DMS53 treated with DMSO at 0.1 percent for 48 hours (cell line): Measurements from ENCODE around the gene EMC9.

Experiments
- DNase-seq: peaks from one replicate; lab custom pipeline; 2025; ENCODE audit not compliant: unreplicated experiment; lab: John Stamatoyannopoulos, UW

EMC9 gene

GRCh38 chr14:24177041-24177825 is 35.8 kb upstream of the EMC9 start:
- DNase-seq: no peak

- no peak for DNase-seq
Measured at GRCh38 chr14:24176599-24176998, 35.2 kb upstream of the EMC9 start.

- DNase-seq: no peak
Measured at GRCh38 chr14:24172871-24173281, 31.5 kb upstream of the EMC9 start.

- DNase-seq: no peak
Measured at GRCh38 chr14:24172261-24172860, 31.0 kb upstream of the EMC9 start.

GRCh38 chr14:24171422-24172260 is 30.2 kb upstream of the EMC9 start, which contains the start of gene REC8:
Gene REC8 (plus strand): TSS chr14:24172080. CDS start chr14:24172553, 473 bp downstream.
- no peak for DNase-seq

- DNase-seq: no peak
Measured at GRCh38 chr14:24167469-24168114, 26.2 kb upstream of the EMC9 start.

GRCh38 chr14:24165785-24166184 is 24.4 kb upstream of the EMC9 start:
- DNase-seq: no peak

GRCh38 chr14:24164518-24164991 is 23.2 kb upstream of the EMC9 start:
- DNase-seq: no peak

GRCh38 chr14:24162093-24162492 is 20.7 kb upstream of the EMC9 start:
- DNase-seq: no peak

- peak; percentile 94 for DNase-seq
Measured at GRCh38 chr14:24160850-24161804, 19.7 kb upstream of the EMC9 start, which contains the start of gene IRF9. Gene IRF9 (plus strand): TSS chr14:24161265. CDS start chr14:24162145, 880 bp downstream.

- no peak for DNase-seq
Measured at GRCh38 chr14:24160499-24160849, 19.1 kb upstream of the EMC9 start.

- no peak for DNase-seq
Measured at GRCh38 chr14:24159777-24160498, 18.5 kb upstream of the EMC9 start.

GRCh38 chr14:24157331-24157730 is 15.9 kb upstream of the EMC9 start:
- DNase-seq: no peak

GRCh38 chr14:24156840-24157239 is 15.4 kb upstream of the EMC9 start:
- DNase-seq: no peak

GRCh38 chr14:24155100-24155499 is 13.7 kb upstream of the EMC9 start:
- DNase-seq: no peak

- no peak for DNase-seq
Measured at GRCh38 chr14:24151404-24152080, 10.2 kb upstream of the EMC9 start.

- DNase-seq: no peak
Measured at GRCh38 chr14:24150993-24151392, 9.6 kb upstream of the EMC9 start.

- DNase-seq: no peak
Measured at GRCh38 chr14:24150567-24150966, 9.2 kb upstream of the EMC9 start.

GRCh38 chr14:24150061-24150460 is 8.7 kb upstream of the EMC9 start:
- no peak for DNase-seq
